Right lobe of liver (tissue), 4 donors: ENCODE results near the gene TTC32.
"Not testable (repeated sequence)": the region's sequence is repeated elsewhere in the genome, so short reads cannot be mapped to it uniquely, and the experiment has no call there.

Source experiments
- CTCF ChIP-seq, 4 donors: fragments of 200-600 bp in 3 of 4; fragments of 450-650 bp in 1 of 4; IDR thresholded peaks; one replicate each; pipeline versions ENCODE4 v1.5.1 to v1.8.0; 2016 to 2022; ENCODE audit warnings: antibody characterized with exemption in 4 of 4, mild to moderate bottlenecking in 2 of 4
- POLR2A ChIP-seq: fragments of 450-650 bp; IDR thresholded peaks from one replicate; pipeline ENCODE4 v1.6.1; 2017; ENCODE audit warnings: antibody characterized with exemption, mild to moderate bottlenecking
- donor health status: DM: no; HTN: no; CAD: no.
- donor health status: DM: no; HTN: no; CAD: no.
- donor health status: DM: no; HTN: yes; CAD: no.

- TF ChIP-seq CTCF (IDR thresholded peaks at IDR 0.05); POLR2A: not testable (repeated sequence)
Observed at GRCh38 chr2:19880191-19880590, 21.6 kb downstream of the TTC32 start.
